ENCODE results near the gene METTL25. TPM values are rescaled to one million over a fixed set of nuclear protein-coding genes. Genes with fewer than 3 reads are reported as not detected.

Gene METTL25
- total and polyA plus RNA-seq, 12 donors, result 2.0 to 17.4 (median 14.0) TPM

DNA sequence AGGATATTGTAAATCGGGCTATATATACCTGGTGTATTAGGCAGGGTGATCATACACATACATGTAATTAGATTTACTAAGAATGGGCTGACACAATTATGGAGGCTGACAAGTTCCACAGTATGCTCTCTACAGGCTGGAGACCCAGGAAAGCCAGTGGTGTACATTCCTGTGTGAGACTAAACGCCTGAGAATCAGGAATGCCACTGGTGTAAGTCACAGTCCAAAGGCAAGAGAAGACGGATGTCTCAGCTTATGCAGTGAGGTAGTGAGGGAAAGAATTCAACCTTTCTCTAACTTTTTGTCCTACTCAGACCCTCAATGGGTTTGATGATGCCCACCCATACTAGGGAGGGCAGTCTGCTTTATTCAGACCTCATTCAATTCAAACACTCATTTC, 57.1 kb downstream of the METTL25 start:
- no peak for TF ChIP-seq CTCF (IDR thresholded peaks at IDR 0.05)
- ATAC-seq (no peak), DNase-seq (no peak)
- WGBS, 2 donors, result 83 to 91% methylated on average over 3 of the region's 3 CpGs
- Histone ChIP-seq H3K27ac (no peak overlapping the region), H3K27me3 (no peaks in the 10 kb centered on the region), H3K4me3 (no peak overlapping the region), H3K9me3 (peaks cover 0 to 3% (median 0%) of the 10 kb centered on the region in 11 donors), H3K36me3 (peaks cover 0 to 41% (median 0%) of the 10 kb centered on the region in 9 donors), H3K4me1 (no peaks in the 10 kb centered on the region)
- intact Hi-C loops (cut with DNase I), result no loop called here

DNA sequence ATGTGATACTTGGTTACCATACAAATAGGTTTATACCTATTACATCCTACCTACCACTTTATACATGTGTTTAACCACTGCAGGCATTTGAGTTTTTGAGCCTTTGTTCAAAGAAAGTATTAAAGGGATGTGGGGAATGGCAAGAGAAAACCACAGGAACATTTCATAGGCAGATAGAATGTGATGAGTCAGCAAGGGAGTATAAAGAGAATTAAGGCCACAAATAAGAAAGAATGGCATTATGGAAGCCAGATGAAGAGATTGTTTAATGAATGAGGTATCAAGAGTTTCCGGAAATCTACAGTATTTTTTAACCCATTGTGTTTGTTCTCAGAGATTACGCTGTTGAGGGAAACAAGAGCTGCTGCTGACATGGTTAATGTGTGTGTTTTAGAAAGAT, 66.9 kb downstream of the METTL25 start:
- WGBS, 2 donors, result 74 to 80% methylated on average over 2 of the region's 2 CpGs
- no peak overlapping the region for H3K4me3 ChIP-seq
- no peak overlapping the region for H3K27ac ChIP-seq
- TF ChIP-seq CTCF (IDR thresholded peaks at IDR 0.05), result no peak
- H3K9me3 ChIP-seq, result no peaks in the 10 kb centered on the region
- ATAC-seq (no peak), DNase-seq (no peak)
- intact Hi-C loops (cut with DNase I), result no loop called here
- no peaks in the 10 kb centered on the region for H3K36me3 ChIP-seq
- H3K27me3 ChIP-seq, result no peaks in the 10 kb centered on the region
- no peaks in the 10 kb centered on the region for H3K4me1 ChIP-seq

GRCh38 chr12:82426081-82426480, 67.8 kb downstream of the METTL25 start:
- WGBS, 2 donors, result 43 to 52% methylated on average over 4 of the region's 4 CpGs
- no peak for ATAC-seq
- intact Hi-C loops (cut with DNase I), result no loop called here
- H3K27me3 ChIP-seq, result no peaks in the 10 kb centered on the region
- H3K4me3 ChIP-seq, result no peak overlapping the region
- peaks cover 0 to 6% (median 0%) of the 10 kb centered on the region in 9 donors for H3K36me3 ChIP-seq
- no peak for DNase-seq
- no peaks in the 10 kb centered on the region for H3K4me1 ChIP-seq
- no peak for TF ChIP-seq CTCF (IDR thresholded peaks at IDR 0.05)
- H3K9me3 ChIP-seq, result no peaks in the 10 kb centered on the region
- no peak overlapping the region for H3K27ac ChIP-seq

DNA sequence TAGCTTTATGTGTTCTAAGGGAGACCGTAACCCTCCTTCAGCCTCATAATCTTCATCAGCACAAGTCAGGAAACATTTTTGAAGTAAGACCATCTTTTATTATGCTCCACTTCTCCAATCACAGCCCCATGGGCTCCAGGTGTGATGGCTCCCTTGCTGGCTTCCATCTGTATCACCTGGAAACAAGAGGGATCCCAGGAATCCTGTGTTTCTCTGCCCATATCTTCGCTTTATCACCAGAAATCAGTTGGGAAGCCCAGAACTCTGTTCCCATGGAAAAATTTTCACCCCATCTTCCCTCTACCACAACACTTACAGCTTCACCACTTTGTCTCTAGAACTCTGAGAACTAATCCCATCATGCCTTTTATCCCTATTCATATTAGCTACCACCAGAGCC, 68.3 kb downstream of the METTL25 start:
- DNase-seq (no peak), ATAC-seq (no peak)
- no peak for TF ChIP-seq CTCF (IDR thresholded peaks at IDR 0.05)
- WGBS, 2 donors, result 96 to 100% methylated on average over 2 of the region's 2 CpGs
- no peaks in the 10 kb centered on the region for H3K27me3 ChIP-seq
- no peak overlapping the region for H3K27ac ChIP-seq
- no peak overlapping the region for H3K4me3 ChIP-seq
- H3K36me3 ChIP-seq, result peaks cover 0 to 11% (median 0%) of the 10 kb centered on the region in 9 donors
- H3K4me1 ChIP-seq, result no peaks in the 10 kb centered on the region
- intact Hi-C loops (cut with DNase I), result no loop called here
- H3K9me3 ChIP-seq, result no peaks in the 10 kb centered on the region
